Neural cell (in vitro differentiated cells): ENCODE measurements around the gene SDCCAG8.

Experiments used
- EP300 ChIP-seq: fragments of 450-650 bp; conservative IDR thresholded peaks from 2 replicates; pipeline ENCODE4 v1.6.1; 2014; ENCODE audit warnings: antibody characterized with exemption, mild to moderate bottlenecking, moderate library complexity; ENCODE audit not compliant: poor library complexity, severe bottlenecking
- EZH2 ChIP-seq: fragments of 200-600, 300-800 bp; shearing (Covaris generic), sonication (generic); IDR thresholded peaks from 2 replicates; pipeline ENCODE4 v1.6.1; 2014; ENCODE audit warnings: antibody characterized with exemption, low read length, borderline replicate concordance, mild to moderate bottlenecking; ENCODE audit not compliant: insufficient read depth, poor library complexity, severe bottlenecking
- MXI1 ChIP-seq: fragments of 450-650 bp; conservative IDR thresholded peaks from 2 replicates; pipeline ENCODE4 v1.6.1; 2014; ENCODE audit warnings: antibody characterized with exemption, mild to moderate bottlenecking; ENCODE audit not compliant: poor library complexity, severe bottlenecking
- POLR2AphosphoS5 ChIP-seq: IDR thresholded peaks from 2 replicates; pipeline ENCODE4 v1.6.1; 2012
- RAD21 ChIP-seq: fragments of 450-650 bp; conservative IDR thresholded peaks from 2 replicates; pipeline ENCODE4 v1.6.1; 2014; ENCODE audit warnings: antibody characterized with exemption, mild to moderate bottlenecking, moderate library complexity
- TAF1 ChIP-seq: IDR thresholded peaks from 2 replicates; pipeline ENCODE4 v1.6.1; 2012; ENCODE audit warnings: low read depth
- TF ChIP-seq, protein P1 (sequence below): fragments of 450-650 bp; IDR thresholded peaks from 2 replicates; pipeline ENCODE4 v1.5.1; 2014; ENCODE audit warnings: antibody characterized with exemption, mild to moderate bottlenecking, moderate library complexity; ENCODE audit not compliant: poor library complexity, severe bottlenecking
- TF ChIP-seq, protein P2 (sequence below): IDR thresholded peaks from 2 replicates; pipeline ENCODE4 v1.6.1; 2012; ENCODE audit warnings: borderline replicate concordance

DNA sequence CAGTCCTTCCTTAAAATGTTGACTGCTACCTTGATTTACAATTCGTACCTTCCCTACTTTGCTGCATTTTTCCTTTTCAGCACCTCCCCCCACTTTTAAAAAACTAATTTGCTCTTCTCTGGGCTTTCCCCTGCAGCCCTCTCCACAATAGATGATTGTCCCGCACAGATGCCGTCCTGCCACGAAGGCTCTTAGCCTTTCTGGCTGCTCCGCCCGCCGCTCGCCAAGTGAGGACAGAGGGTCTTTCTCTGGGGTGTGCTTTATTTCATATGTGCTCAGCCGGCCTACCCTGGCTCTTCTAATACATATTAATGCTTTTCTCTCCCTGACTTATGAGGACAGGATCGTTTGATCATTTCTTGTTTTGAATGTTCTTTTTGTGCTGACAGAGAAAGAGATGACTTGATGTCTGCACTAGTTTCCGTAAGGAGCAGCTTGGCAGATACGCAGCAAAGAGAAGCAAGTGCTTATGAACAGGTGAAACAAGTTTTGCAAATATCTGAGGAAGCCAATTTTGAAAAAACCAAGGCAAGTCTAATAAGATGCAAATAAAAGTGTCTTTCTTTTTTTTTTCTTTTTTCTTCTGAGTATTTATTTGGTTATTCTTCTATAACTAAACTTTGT, 60.6 kb downstream of the SDCCAG8 start:
- TF ChIP-seq POLR2AphosphoS5: no peak
- no peak for TF ChIP-seq EP300
- TF ChIP-seq, protein P1, sequence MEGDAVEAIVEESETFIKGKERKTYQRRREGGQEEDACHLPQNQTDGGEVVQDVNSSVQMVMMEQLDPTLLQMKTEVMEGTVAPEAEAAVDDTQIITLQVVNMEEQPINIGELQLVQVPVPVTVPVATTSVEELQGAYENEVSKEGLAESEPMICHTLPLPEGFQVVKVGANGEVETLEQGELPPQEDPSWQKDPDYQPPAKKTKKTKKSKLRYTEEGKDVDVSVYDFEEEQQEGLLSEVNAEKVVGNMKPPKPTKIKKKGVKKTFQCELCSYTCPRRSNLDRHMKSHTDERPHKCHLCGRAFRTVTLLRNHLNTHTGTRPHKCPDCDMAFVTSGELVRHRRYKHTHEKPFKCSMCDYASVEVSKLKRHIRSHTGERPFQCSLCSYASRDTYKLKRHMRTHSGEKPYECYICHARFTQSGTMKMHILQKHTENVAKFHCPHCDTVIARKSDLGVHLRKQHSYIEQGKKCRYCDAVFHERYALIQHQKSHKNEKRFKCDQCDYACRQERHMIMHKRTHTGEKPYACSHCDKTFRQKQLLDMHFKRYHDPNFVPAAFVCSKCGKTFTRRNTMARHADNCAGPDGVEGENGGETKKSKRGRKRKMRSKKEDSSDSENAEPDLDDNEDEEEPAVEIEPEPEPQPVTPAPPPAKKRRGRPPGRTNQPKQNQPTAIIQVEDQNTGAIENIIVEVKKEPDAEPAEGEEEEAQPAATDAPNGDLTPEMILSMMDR: no peak
- TF ChIP-seq MXI1: no peak
- TF ChIP-seq TAF1: no peak
- no peak for TF ChIP-seq EZH2
- TF ChIP-seq RAD21: no peak
- TF ChIP-seq, protein P2, sequence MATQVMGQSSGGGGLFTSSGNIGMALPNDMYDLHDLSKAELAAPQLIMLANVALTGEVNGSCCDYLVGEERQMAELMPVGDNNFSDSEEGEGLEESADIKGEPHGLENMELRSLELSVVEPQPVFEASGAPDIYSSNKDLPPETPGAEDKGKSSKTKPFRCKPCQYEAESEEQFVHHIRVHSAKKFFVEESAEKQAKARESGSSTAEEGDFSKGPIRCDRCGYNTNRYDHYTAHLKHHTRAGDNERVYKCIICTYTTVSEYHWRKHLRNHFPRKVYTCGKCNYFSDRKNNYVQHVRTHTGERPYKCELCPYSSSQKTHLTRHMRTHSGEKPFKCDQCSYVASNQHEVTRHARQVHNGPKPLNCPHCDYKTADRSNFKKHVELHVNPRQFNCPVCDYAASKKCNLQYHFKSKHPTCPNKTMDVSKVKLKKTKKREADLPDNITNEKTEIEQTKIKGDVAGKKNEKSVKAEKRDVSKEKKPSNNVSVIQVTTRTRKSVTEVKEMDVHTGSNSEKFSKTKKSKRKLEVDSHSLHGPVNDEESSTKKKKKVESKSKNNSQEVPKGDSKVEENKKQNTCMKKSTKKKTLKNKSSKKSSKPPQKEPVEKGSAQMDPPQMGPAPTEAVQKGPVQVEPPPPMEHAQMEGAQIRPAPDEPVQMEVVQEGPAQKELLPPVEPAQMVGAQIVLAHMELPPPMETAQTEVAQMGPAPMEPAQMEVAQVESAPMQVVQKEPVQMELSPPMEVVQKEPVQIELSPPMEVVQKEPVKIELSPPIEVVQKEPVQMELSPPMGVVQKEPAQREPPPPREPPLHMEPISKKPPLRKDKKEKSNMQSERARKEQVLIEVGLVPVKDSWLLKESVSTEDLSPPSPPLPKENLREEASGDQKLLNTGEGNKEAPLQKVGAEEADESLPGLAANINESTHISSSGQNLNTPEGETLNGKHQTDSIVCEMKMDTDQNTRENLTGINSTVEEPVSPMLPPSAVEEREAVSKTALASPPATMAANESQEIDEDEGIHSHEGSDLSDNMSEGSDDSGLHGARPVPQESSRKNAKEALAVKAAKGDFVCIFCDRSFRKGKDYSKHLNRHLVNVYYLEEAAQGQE: no peak
